OCI-LY1 (cell line): Measurements from ENCODE around the gene INPP5B.

Source experiments
- EZH2 ChIP-seq: fragments of 200-600 bp; sonication (generic), shearing (Covaris generic); IDR thresholded peaks from 2 replicates; pipeline ENCODE4 v1.8.0; 2017; ENCODE audit warnings: borderline replicate concordance, mixed run types, mild to moderate bottlenecking, antibody characterized with exemption, low read length, moderate library complexity, mixed read lengths
- TF ChIP-seq, protein P1 (sequence below): fragments of 200-600 bp; sonication (generic), shearing (Covaris generic); IDR thresholded peaks from 2 replicates; pipeline ENCODE4 v1.5.1; 2017; ENCODE audit warnings: mild to moderate bottlenecking, antibody characterized with exemption, low read length, moderate library complexity, mixed read lengths

DNA sequence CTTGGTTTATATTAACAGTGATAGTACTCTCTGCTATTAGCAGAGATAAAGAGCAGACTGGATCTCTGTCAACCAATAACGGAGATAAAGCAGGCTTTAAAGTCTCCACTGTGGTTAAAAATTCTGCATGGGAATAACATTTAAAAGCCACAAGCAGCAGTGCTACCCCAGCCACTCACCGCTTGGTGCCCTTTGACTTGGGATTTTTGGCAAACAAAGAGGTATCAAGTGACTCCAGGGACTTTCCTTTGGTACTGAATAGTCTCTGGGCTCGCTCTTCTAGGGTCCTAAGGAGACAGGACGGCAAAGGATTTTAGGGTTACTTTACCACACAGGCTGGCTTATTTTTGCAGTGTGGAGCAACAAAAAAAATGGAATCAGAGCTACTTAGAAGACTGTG lies 31.7 kb upstream of the INPP5B start:
- TF ChIP-seq, protein P1, sequence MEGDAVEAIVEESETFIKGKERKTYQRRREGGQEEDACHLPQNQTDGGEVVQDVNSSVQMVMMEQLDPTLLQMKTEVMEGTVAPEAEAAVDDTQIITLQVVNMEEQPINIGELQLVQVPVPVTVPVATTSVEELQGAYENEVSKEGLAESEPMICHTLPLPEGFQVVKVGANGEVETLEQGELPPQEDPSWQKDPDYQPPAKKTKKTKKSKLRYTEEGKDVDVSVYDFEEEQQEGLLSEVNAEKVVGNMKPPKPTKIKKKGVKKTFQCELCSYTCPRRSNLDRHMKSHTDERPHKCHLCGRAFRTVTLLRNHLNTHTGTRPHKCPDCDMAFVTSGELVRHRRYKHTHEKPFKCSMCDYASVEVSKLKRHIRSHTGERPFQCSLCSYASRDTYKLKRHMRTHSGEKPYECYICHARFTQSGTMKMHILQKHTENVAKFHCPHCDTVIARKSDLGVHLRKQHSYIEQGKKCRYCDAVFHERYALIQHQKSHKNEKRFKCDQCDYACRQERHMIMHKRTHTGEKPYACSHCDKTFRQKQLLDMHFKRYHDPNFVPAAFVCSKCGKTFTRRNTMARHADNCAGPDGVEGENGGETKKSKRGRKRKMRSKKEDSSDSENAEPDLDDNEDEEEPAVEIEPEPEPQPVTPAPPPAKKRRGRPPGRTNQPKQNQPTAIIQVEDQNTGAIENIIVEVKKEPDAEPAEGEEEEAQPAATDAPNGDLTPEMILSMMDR = no peak
- no peak for TF ChIP-seq EZH2
